Stimulated activated effector memory CD8-positive, alpha-beta T cell treated with anti-CD3 and anti-CD28 coated beads, Interleukin-12 subunit alpha, Interleukin-12 subunit beta, amount 100 ng/mL, for 72 hours (primary cell): ENCODE measurements around the gene FAM216B.
"Not testable (repeated sequence)": the region's sequence is repeated elsewhere in the genome, so short reads cannot be mapped to it uniquely, and the experiment has no call there.

Source experiments
- ATAC-seq: fragments of 150-1000 bp; cut with Tn5 transposase; 2 replicates; pipeline ENCODE4 v1.10.0; 2021
- DNase-seq, 2 donors: peaks; one replicate each; pipeline ENCODE4 v3.0.0; 2021 to 2022; ENCODE audit warnings: low spot score in 2 of 2
- H3K27ac Mint-ChIP-seq: one replicate; pipeline ENCODE4 v1.8.0; 2022; ENCODE audit warnings: mild to moderate bottlenecking, mixed read lengths
- H3K36me3 Mint-ChIP-seq: one replicate; pipeline ENCODE4 v1.8.0; 2022; ENCODE audit warnings: mild to moderate bottlenecking, mixed read lengths
- H3K4me1 Mint-ChIP-seq: one replicate; pipeline ENCODE4 v1.8.0; 2022; ENCODE audit warnings: mixed read lengths
- H3K4me3 Mint-ChIP-seq: one replicate; pipeline ENCODE4 v1.8.0; 2022; ENCODE audit warnings: mild to moderate bottlenecking, mixed read lengths
- H3K9me3 Mint-ChIP-seq: one replicate; pipeline ENCODE4 v1.8.0; 2022; ENCODE audit warnings: mixed read lengths

FAM216B gene

DNA sequence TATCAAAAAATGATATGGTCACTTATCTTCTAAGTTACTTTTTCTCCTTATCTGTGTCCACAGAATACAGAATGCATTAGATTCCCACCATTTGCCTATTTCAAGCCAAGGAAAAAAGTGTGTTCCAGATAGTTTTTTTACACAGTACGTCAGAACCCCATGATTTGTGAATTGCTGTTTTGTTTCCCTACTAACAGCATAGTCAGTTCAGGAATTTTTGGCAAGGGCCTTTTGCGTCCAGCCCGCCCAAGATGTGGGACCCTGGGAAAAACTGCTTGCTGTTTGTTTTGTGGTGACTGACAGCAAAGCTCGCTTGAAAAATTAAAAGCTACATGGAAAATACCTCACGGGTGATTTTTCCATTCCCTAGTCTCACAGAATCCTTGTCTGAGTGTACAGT, 20.4 kb upstream of the FAM216B start:
- no peak overlapping the region for H3K27ac Mint-ChIP-seq
- H3K36me3 Mint-ChIP-seq: no peaks in the 10 kb centered on the region
- H3K4me3 Mint-ChIP-seq: no peak overlapping the region
- H3K9me3 Mint-ChIP-seq: no peaks in the 10 kb centered on the region
- H3K4me1 Mint-ChIP-seq: no peaks in the 10 kb centered on the region
- DNase-seq: no peak
- no peak for ATAC-seq

- no peaks in the 10 kb centered on the region for H3K36me3 Mint-ChIP-seq
- no peak overlapping the region for H3K27ac Mint-ChIP-seq
- DNase-seq (no peak), ATAC-seq (no peak)
- no peaks in the 10 kb centered on the region for H3K4me1 Mint-ChIP-seq
- no peaks in the 10 kb centered on the region for H3K9me3 Mint-ChIP-seq
- H3K4me3 Mint-ChIP-seq: no peak overlapping the region
These were observed 19.1 kb upstream of the FAM216B start for GRCh38 chr13:42762251-42762650.

DNA sequence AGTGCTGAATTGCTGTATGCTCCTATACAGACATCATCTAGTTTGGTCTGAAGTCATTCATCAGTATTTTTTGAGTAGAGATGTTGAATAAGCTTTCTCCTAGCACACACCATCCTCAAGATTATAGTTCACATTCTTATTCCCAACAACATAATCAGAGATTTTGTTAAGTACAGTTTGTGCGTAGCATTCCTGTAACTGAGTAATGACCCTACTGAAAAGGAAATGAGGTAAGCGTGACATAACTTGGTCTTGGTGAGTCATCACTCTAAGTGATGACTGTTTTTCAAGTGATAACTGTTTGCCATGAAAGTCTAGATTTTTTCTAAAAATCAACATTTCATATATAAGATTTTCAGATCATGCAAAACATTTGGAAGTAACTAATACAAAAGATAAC, 18.5 kb upstream of the FAM216B start:
- Mint-ChIP-seq H3K4me3 (no peak overlapping the region), H3K36me3 (no peaks in the 10 kb centered on the region), H3K4me1 (no peaks in the 10 kb centered on the region), H3K27ac (no peak overlapping the region), H3K9me3 (no peaks in the 10 kb centered on the region)
- DNase-seq (no peak), ATAC-seq (peak; percentile 44)

DNA sequence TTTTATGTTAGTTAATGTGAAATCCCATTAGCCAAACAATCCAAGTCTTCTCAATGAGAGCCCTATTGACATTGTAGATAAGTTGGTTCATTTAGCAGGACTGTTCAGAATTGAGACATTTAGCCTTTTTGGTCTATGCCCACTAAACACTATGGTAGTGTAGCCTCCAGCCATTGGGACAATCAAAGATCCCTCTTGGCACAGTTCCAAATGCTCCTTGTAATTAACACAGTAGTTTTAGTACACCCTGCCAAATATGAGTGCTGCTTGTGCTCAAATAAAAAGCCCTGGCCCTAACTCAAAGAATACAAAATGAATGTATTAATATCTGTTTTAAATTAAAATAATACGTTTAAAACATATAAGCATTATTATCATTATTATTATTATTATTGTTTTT, 15.4 kb upstream of the FAM216B start:
- H3K4me1 Mint-ChIP-seq: no peaks in the 10 kb centered on the region
- no peak overlapping the region for H3K4me3 Mint-ChIP-seq
- no peaks in the 10 kb centered on the region for H3K36me3 Mint-ChIP-seq
- H3K27ac Mint-ChIP-seq: no peak overlapping the region
- no peak for ATAC-seq
- no peaks in the 10 kb centered on the region for H3K9me3 Mint-ChIP-seq
- no peak for DNase-seq

GRCh38 chr13:42769650-42770049, 11.7 kb upstream of the FAM216B start:
- ATAC-seq (no peak), DNase-seq (no peak)
- Mint-ChIP-seq H3K4me1 (no peaks in the 10 kb centered on the region), H3K4me3 (no peak overlapping the region), H3K9me3 (no peaks in the 10 kb centered on the region), H3K27ac (no peak overlapping the region), H3K36me3 (no peaks in the 10 kb centered on the region)

GRCh38 chr13:42776558-42776957, 4.8 kb upstream of the FAM216B start:
- not testable (repeated sequence) for DNase-seq, H3K9me3 Mint-ChIP-seq, H3K4me3 Mint-ChIP-seq, ATAC-seq, H3K4me1 Mint-ChIP-seq, H3K27ac Mint-ChIP-seq, H3K36me3 Mint-ChIP-seq

DNA sequence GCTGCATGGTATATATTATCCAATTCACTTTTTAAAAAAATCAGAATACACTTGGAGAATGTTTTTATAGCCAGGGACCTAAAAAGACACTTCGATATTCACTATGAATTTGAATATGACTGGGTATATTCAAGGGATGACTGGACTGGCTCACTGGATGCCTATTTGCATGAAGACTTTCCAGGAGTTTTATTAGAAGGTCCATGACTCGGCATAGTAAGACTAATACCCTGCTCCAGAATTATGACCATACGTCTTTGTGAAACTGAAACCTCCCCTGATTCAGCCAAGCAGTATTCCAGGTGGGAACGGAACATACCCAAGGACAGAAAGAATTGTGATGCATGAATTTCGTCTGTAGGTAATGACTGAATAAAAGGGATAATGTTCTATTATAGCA, 3.9 kb upstream of the FAM216B start:
- ATAC-seq (no peak), DNase-seq (no peak)
- Mint-ChIP-seq H3K9me3 (no peaks in the 10 kb centered on the region), H3K27ac (no peak overlapping the region), H3K4me3 (no peak overlapping the region), H3K36me3 (no peaks in the 10 kb centered on the region), H3K4me1 (no peaks in the 10 kb centered on the region)

DNA sequence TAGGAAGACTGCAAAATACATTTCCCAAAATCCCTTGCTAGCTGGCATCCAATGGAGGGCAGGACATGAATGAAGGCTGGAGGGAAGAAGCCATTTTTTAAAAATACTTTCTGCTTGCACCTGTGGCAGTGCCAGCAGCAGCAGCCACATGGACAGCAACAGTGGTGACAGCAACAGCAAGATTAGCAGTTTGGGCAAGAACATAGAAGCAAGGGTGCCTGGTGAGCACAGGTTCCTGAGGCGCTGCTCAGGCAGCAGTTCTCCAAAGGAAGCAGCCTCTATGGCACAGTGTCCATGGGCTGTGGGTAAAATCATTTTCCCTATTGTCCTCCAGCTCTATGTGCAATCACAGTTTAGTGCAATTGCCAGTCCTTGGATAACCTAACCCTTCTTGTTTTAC, 1.3 kb upstream of the FAM216B start:
- ATAC-seq (no peak), DNase-seq (no peak)
- Mint-ChIP-seq H3K36me3 (no peaks in the 10 kb centered on the region), H3K27ac (no peak overlapping the region), H3K4me3 (no peak overlapping the region), H3K9me3 (no peaks in the 10 kb centered on the region), H3K4me1 (no peaks in the 10 kb centered on the region)

DNA sequence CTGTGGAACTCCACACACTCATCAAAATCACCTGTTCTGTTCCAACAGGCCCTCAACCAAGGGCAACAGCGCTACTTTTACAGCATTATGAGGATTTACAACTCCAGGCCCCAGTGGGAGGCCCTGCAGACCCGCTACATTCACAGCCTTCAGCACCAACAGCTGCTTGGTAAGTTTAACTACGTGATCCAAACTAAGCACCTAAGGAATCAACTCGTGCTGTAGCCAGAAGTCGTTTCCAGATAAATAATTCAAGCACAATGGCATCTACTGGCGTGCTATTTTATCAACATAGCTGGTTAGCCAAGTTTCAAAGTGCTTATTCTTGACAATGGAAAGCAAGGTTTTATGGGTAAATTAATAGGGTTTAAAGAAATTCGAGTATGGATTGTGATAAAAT, 5.3 kb downstream of the FAM216B start:
- Mint-ChIP-seq H3K4me3 (no peak overlapping the region), H3K4me1 (no peaks in the 10 kb centered on the region), H3K36me3 (no peaks in the 10 kb centered on the region), H3K27ac (no peak overlapping the region), H3K9me3 (no peaks in the 10 kb centered on the region)
- DNase-seq (no peak), ATAC-seq (no peak)

DNA sequence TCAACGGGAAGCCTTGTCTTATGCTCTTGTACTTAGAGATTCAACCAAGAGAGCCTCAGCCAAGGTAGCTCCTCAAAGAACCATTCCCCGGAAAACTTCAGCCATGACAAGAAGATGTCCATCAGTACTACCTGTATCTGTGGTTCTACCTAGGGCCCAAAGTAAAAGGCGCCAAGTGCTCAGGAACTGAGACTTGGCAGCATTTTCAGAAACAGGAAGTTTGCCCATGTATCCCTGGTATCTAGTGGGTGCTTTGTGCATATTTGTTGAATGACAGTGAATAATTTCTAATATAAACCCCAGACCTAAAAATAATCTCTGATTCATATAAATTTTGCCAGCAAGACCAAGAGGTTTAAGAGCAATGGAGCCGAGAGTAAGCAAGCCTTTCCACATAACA, 7.2 kb downstream of the FAM216B start:
- no peak overlapping the region for H3K27ac Mint-ChIP-seq
- no peaks in the 10 kb centered on the region for H3K36me3 Mint-ChIP-seq
- H3K9me3 Mint-ChIP-seq: no peaks in the 10 kb centered on the region
- ATAC-seq: no peak
- DNase-seq: no peak
- H3K4me1 Mint-ChIP-seq: no peaks in the 10 kb centered on the region
- no peak overlapping the region for H3K4me3 Mint-ChIP-seq

- Mint-ChIP-seq H3K36me3 (no peaks in the 10 kb centered on the region), H3K9me3 (no peaks in the 10 kb centered on the region), H3K4me1 (no peaks in the 10 kb centered on the region), H3K27ac (no peak overlapping the region), H3K4me3 (no peak overlapping the region)
- ATAC-seq (no peak), DNase-seq (no peak)
These were observed 10.8 kb downstream of the FAM216B start for GRCh38 chr13:42792154-42792553.

DNA sequence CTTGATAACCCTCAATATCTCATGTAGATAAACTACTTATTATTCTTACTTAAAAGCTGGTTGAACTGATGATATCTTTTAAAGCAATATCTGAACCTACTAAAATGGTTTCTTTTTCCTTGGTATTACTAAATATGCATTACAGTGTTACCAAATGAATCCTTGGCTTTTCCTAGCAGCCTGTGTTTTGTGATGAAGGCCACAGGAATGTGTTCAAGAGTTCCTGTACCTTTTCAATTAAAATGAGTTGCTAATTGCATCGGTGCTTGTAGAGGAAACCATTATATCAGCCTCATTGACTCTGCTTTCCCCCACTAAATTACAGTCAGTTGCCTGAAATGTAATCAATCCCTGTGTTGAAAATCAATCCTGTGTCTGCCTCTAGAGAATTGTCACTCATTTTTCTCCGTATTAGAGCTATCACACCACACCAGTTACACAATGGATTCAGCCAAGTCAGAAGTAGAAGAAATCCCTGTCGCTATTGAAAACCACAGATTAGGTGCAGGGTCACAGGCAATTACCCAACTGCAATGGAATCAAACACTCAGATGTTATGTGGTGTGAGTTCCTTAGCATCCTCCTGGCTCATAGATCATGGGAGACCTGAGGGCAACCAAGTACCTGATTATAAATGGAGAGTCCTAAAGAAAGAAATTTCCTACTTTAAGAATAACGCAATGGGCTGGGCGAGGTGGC, 13.3 kb downstream of the FAM216B start:
- DNase-seq: no peak
- H3K9me3 Mint-ChIP-seq: no peaks in the 10 kb centered on the region
- H3K36me3 Mint-ChIP-seq: no peaks in the 10 kb centered on the region
- H3K4me1 Mint-ChIP-seq: no peaks in the 10 kb centered on the region
- no peak overlapping the region for H3K27ac Mint-ChIP-seq
- ATAC-seq: no peak
- H3K4me3 Mint-ChIP-seq: no peak overlapping the region

- no peaks in the 10 kb centered on the region for H3K36me3 Mint-ChIP-seq
- no peaks in the 10 kb centered on the region for H3K9me3 Mint-ChIP-seq
These were observed 14.3 kb downstream of the FAM216B start for GRCh38 chr13:42795666-42796065.

GRCh38 chr13:42796747-42797356, 15.5 kb downstream of the FAM216B start:
- DNase-seq (no peak), ATAC-seq (no peak)
- H3K9me3 Mint-ChIP-seq: no peaks in the 10 kb centered on the region
- H3K36me3 Mint-ChIP-seq: no peaks in the 10 kb centered on the region
- H3K27ac Mint-ChIP-seq: no peak overlapping the region
- H3K4me1 Mint-ChIP-seq: no peaks in the 10 kb centered on the region
- H3K4me3 Mint-ChIP-seq: no peak overlapping the region

More at GRCh38 chr13:42795666-42796065, 14.3 kb downstream of the FAM216B start:
- Mint-ChIP-seq H3K4me3 (no peak overlapping the region), H3K27ac (no peak overlapping the region), H3K4me1 (no peaks in the 10 kb centered on the region)
- DNase-seq (no peak), ATAC-seq (no peak)

- H3K4me3 Mint-ChIP-seq: no peak overlapping the region
- no peaks in the 10 kb centered on the region for H3K4me1 Mint-ChIP-seq
- no peak for ATAC-seq
- H3K27ac Mint-ChIP-seq: no peak overlapping the region
- no peak for DNase-seq
- no peaks in the 10 kb centered on the region for H3K36me3 Mint-ChIP-seq
- H3K9me3 Mint-ChIP-seq: no peaks in the 10 kb centered on the region
These were observed 16.7 kb downstream of the FAM216B start for GRCh38 chr13:42798118-42798517.

- ATAC-seq: no peak
These were observed 18.8 kb downstream of the FAM216B start for GRCh38 chr13:42800109-42800643.

More at GRCh38 chr13:42800109-42800643, 18.8 kb downstream of the FAM216B start:
- no peaks in the 10 kb centered on the region for H3K9me3 Mint-ChIP-seq
- no peak for DNase-seq
- H3K27ac Mint-ChIP-seq: no peak overlapping the region
- H3K4me1 Mint-ChIP-seq: no peaks in the 10 kb centered on the region
- H3K36me3 Mint-ChIP-seq: no peaks in the 10 kb centered on the region
- H3K4me3 Mint-ChIP-seq: no peak overlapping the region
